ENCODE results near the gene SLC38A8. TPM values are rescaled to one million over a fixed set of nuclear protein-coding genes. Genes with fewer than 3 reads are reported as not detected.
A peak's percentile ranks its signal among the peaks of the same experiment; 100 is the strongest.

Gene SLC38A8
- total RNA-seq, 6 donors from 2014 or later: not detected

- Histone ChIP-seq H3K4me3 (no peak overlapping the region), H3K4me1 (peaks cover 3 to 10% (median 8%) of the 10 kb centered on the region in 4 donors), H3K27ac (no peak overlapping the region), H3K9me3 (no peaks in the 10 kb centered on the region), H3K36me3 (peaks cover 2 to 22% (median 11%) of the 10 kb centered on the region in 4 donors), H3K27me3 (no peaks in the 10 kb centered on the region)
- 54 to 58% methylated on average over 17 to 32 of the region's 36 CpGs for WGBS, 2 donors
- ATAC-seq (ENCODE audit: low FRiP score in 2 of 2) (no peak), DNase-seq (peak in 1 of 2 donors; percentile 77)
- TF ChIP-seq EP300 (IDR thresholded peaks at IDR 0.05) (no peak), POLR2AphosphoS5 (IDR thresholded peaks at IDR 0.05) (no peak), POLR2A (IDR thresholded peaks at IDR 0.05) (no peak), CTCF (IDR thresholded peaks at IDR 0.05) (no peak)
Measured at GRCh38 chr16:84045001-84045817, 2.6 kb upstream of the SLC38A8 start.

- H3K9me3 ChIP-seq: no peaks in the 10 kb centered on the region
- TF ChIP-seq POLR2AphosphoS5 (IDR thresholded peaks at IDR 0.05) (no peak), CTCF (IDR thresholded peaks at IDR 0.05) (peak in 1 of 6 experiments; percentile 15)
- H3K36me3 ChIP-seq: peaks cover 0 to 11% (median 2%) of the 10 kb centered on the region in 4 donors
- H3K27me3 ChIP-seq: no peaks in the 10 kb centered on the region
- H3K4me1 ChIP-seq: peaks cover 3 to 10% (median 8%) of the 10 kb centered on the region in 4 donors
- H3K27ac ChIP-seq: no peak overlapping the region
- no peak for ATAC-seq (ENCODE audit: low FRiP score in 2 of 2)
- DNase-seq: no peak
- WGBS, 2 donors: 41 to 51% methylated on average over 5 of the region's 5 CpGs
- no peak overlapping the region for H3K4me3 ChIP-seq
Measured at GRCh38 chr16:84044118-84044488, 1.5 kb upstream of the SLC38A8 start.

DNA sequence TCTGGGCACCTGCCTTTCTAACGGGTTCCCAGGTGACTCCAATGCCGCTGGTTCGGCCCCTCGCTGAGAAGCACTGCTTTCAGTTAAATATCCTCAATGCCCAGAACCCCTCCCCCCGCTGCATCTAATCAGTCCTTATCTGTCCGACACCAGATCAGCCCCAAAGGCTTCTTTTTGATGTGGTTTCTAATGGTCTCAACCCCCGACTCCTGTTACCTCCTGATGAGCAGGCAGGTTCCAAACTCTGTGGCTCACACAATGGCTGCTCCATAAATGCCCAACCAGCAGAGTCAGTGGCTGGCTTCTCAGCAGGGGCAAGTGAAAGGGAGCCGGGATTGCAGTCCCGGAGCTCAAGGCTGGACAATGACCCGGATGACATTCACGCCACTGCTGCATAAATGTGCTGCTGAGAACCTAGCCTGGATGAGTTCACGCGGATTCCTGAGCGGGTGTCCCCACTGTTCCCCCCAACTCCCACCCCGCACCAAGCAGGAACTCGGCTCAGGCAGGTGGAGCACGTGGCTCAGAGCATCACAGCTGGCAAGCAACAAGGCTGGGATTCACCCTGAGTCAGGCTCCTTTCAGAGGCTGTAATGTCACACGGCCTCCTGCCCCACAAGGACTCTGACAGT lies 1.0 kb upstream of the SLC38A8 start:
- Histone ChIP-seq H3K9me3 (no peaks in the 10 kb centered on the region), H3K36me3 (peaks cover 0 to 6% (median 0%) of the 10 kb centered on the region in 4 donors), H3K27ac (no peak overlapping the region), H3K27me3 (no peaks in the 10 kb centered on the region), H3K4me3 (no peak overlapping the region), H3K4me1 (peaks cover 3 to 10% (median 8%) of the 10 kb centered on the region in 4 donors)
- DNase-seq: peak in 1 of 2 donors; percentile 32
- TF ChIP-seq POLR2AphosphoS5 (IDR thresholded peaks at IDR 0.05): no peak
- no peak for TF ChIP-seq CTCF (IDR thresholded peaks at IDR 0.05)
- TF ChIP-seq POLR2A (IDR thresholded peaks at IDR 0.05): no peak
- no peak for TF ChIP-seq EP300 (IDR thresholded peaks at IDR 0.05)
- 45 to 46% methylated on average over 12 to 18 of the region's 18 CpGs for WGBS, 2 donors
- no peak for ATAC-seq (ENCODE audit: low FRiP score in 2 of 2)

- peaks cover 3 to 10% (median 8%) of the 10 kb centered on the region in 4 donors for H3K4me1 ChIP-seq
- DNase-seq (peak; percentile 33 to 51), ATAC-seq (ENCODE audit: low FRiP score in 2 of 2) (no peak)
- H3K9me3 ChIP-seq: no peaks in the 10 kb centered on the region
- 53 to 54% methylated on average over 10 to 22 of the region's 22 CpGs for WGBS, 2 donors
- no peak for TF ChIP-seq POLR2AphosphoS5 (IDR thresholded peaks at IDR 0.05)
- no peak for TF ChIP-seq CTCF (IDR thresholded peaks at IDR 0.05)
- TF ChIP-seq POLR2A (IDR thresholded peaks at IDR 0.05): no peak
- no peak for TF ChIP-seq EP300 (IDR thresholded peaks at IDR 0.05)
- H3K4me3 ChIP-seq: no peak overlapping the region
- H3K36me3 ChIP-seq: no peaks in the 10 kb centered on the region
- H3K27ac ChIP-seq: no peak overlapping the region
- H3K27me3 ChIP-seq: no peaks in the 10 kb centered on the region
Measured at GRCh38 chr16:84042879-84043485, 387 bp upstream of the SLC38A8 start.
